BJ (cell line): ENCODE data around the gene ZNHIT3. TPM values are rescaled to one million over a fixed set of nuclear protein-coding genes. Genes with fewer than 3 reads are reported as not detected.

Experiments used
- CTCF ChIA-PET: fragments of 350-600 bp; formaldehyde crosslinking; extraction: SDS; loops from one replicate; lab custom pipeline; 2021; ENCODE audit warnings: antibody characterized with exemption, inconsistent platforms; lab: Yijun Ruan, JAX
- POLR2A ChIA-PET: fragments of 300-600 bp; sonication (Branson Sonifier 250); formaldehyde crosslinking; extraction: SDS; loops from one replicate; lab custom pipeline; 2021; ENCODE audit warnings: antibody characterized with exemption; lab: Charles Lee
- DNase-seq: peaks from one replicate; pipeline ENCODE4 v3.0.0-alpha.2; 2011; ENCODE audit warnings: low read depth
- H3K27me3 ChIP-seq: 2 replicates; pipeline ENCODE4 v1.6.0; 2011; ENCODE audit warnings: low read length; ENCODE audit not compliant: control insufficient read depth, insufficient read depth
- H3K36me3 ChIP-seq: 2 replicates; pipeline ENCODE4 v1.5.1; 2011; ENCODE audit warnings: low read length; ENCODE audit not compliant: control insufficient read depth, insufficient read depth
- H3K4me3 ChIP-seq: 2 replicates; pipeline ENCODE4 v1.5.1; 2011; ENCODE audit warnings: low read depth, mild to moderate bottlenecking, control low read depth, low read length
- CTCF ChIP-seq: IDR thresholded peaks from 2 replicates; pipeline ENCODE4 v1.5.1; 2011; ENCODE audit warnings: low read depth, mild to moderate bottlenecking, control low read depth, inconsistent platforms, low read length, moderate library complexity; ENCODE audit not compliant: insufficient read depth
- polyA plus RNA-seq: library from polyadenylated mRNA; depleted of rRNA; stranded (reverse); fragments of >200 nt; gene quantifications from 2 replicates; pipeline ENCODE4 v1.2.3, GENCODE V29; 2011

The ZNHIT3 gene
- polyA plus RNA-seq, 1 experiment = 43.6 TPM

- TF ChIP-seq CTCF = no peak
- DNase-seq = no peak
- H3K27me3 ChIP-seq = no peaks in the 10 kb centered on the region
Measured at GRCh38 chr17:36525113-36525512, 38.6 kb downstream of the ZNHIT3 start.

GRCh38 chr17:36525888-36526287 lies 39.4 kb downstream of the ZNHIT3 start:
- Histone ChIP-seq H3K27me3 (no peaks in the 10 kb centered on the region), H3K4me3 (no peak overlapping the region), H3K36me3 (peaks cover 15% of the 10 kb centered on the region)
- ChIA-PET CTCF (no interaction called here), POLR2A (no interaction called here)
- no peak for DNase-seq
- TF ChIP-seq CTCF = no peak

More at GRCh38 chr17:36525113-36525512, 38.6 kb downstream of the ZNHIT3 start:
- Histone ChIP-seq H3K4me3 (no peak overlapping the region), H3K36me3 (peaks cover 15% of the 10 kb centered on the region)
- CTCF ChIA-PET = interaction anchor here (0.8 kb wide), 1 partner anchor 8 kb away, joined by 3 read pairs; no protein-coding TSS in a partner anchor
- POLR2A ChIA-PET = no interaction called here

GRCh38 chr17:36527621-36528250 lies 41.3 kb downstream of the ZNHIT3 start:
- POLR2A ChIA-PET = no interaction called here
- TF ChIP-seq CTCF = no peak

GRCh38 chr17:36529121-36529520 lies 42.6 kb downstream of the ZNHIT3 start:
- TF ChIP-seq CTCF = no peak
- ChIA-PET POLR2A (interaction anchor here (0.7 kb wide), 1 partner anchor 17 kb away, joined by 7 read pairs; no protein-coding TSS in a partner anchor), CTCF (interaction anchor here (0.6 kb wide), 1 partner anchor 37 kb away, joined by 3 read pairs; no protein-coding TSS in a partner anchor)
- Histone ChIP-seq H3K36me3 (peaks cover 17% of the 10 kb centered on the region), H3K4me3 (no peak overlapping the region), H3K27me3 (no peaks in the 10 kb centered on the region)
- DNase-seq = peak; percentile 8

More at GRCh38 chr17:36527621-36528250, 41.3 kb downstream of the ZNHIT3 start:
- CTCF ChIA-PET = no interaction called here
- Histone ChIP-seq H3K36me3 (peaks cover 17% of the 10 kb centered on the region), H3K4me3 (no peak overlapping the region), H3K27me3 (no peaks in the 10 kb centered on the region)
- no peak for DNase-seq

GRCh38 chr17:36532435-36532975 lies 46.0 kb downstream of the ZNHIT3 start:
- ChIA-PET POLR2A (no interaction called here), CTCF (no interaction called here)
- H3K27me3 ChIP-seq = no peaks in the 10 kb centered on the region
- H3K4me3 ChIP-seq = no peak overlapping the region
- no peak for DNase-seq
- peaks cover 5% of the 10 kb centered on the region for H3K36me3 ChIP-seq
- TF ChIP-seq CTCF = no peak
